ENCODE data around the gene UNC13D.

The UNC13D gene

GRCh38 chr17:75821552-75821951 lies 22.7 kb downstream of the UNC13D start:
- no peak for ATAC-seq
- TF ChIP-seq PPARA (CRISPR knock-in tag; IDR thresholded peaks at IDR 0.05; ENCODE audit: borderline replicate concordance) = no peak
- no peak for TF ChIP-seq POU6F1 (CRISPR knock-in tag; IDR thresholded peaks at IDR 0.05; ENCODE audit: borderline replicate concordance, low read depth)
- no peak for TF ChIP-seq CSDC2 (CRISPR knock-in tag; IDR thresholded peaks at IDR 0.05)
- TF ChIP-seq ZNF70 (CRISPR knock-in tag; IDR thresholded peaks at IDR 0.05) = no peak
- no peak for TF ChIP-seq GLIS3 (CRISPR knock-in tag; IDR thresholded peaks at IDR 0.05)
- no peak for TF ChIP-seq RARB (CRISPR knock-in tag; IDR thresholded peaks at IDR 0.05)
- TF ChIP-seq ZC3H10 (CRISPR knock-in tag; IDR thresholded peaks at IDR 0.05) = no peak
- no peak for TF ChIP-seq ARNTL (CRISPR knock-in tag; IDR thresholded peaks at IDR 0.05; ENCODE audit: borderline replicate concordance, low read depth)
- TF ChIP-seq SNAI2 (CRISPR knock-in tag; IDR thresholded peaks at IDR 0.05) = no peak
- no peak for TF ChIP-seq PATZ1 (CRISPR knock-in tag; IDR thresholded peaks at IDR 0.05; ENCODE audit: borderline replicate concordance)
- no peak for TF ChIP-seq ZNF8 (CRISPR knock-in tag; IDR thresholded peaks at IDR 0.05)
- TF ChIP-seq CREB5 (CRISPR knock-in tag; IDR thresholded peaks at IDR 0.05; ENCODE audit: low read depth) = no peak
- no peak for TF ChIP-seq TSHZ2 (CRISPR knock-in tag; IDR thresholded peaks at IDR 0.05)

- TF ChIP-seq ARNTL (CRISPR knock-in tag; IDR thresholded peaks at IDR 0.05; ENCODE audit: borderline replicate concordance, low read depth) (no peak), ZC3H10 (CRISPR knock-in tag; IDR thresholded peaks at IDR 0.05) (no peak), CSDC2 (CRISPR knock-in tag; IDR thresholded peaks at IDR 0.05) (no peak), BACH2 (CRISPR knock-in tag; IDR thresholded peaks at IDR 0.05; ENCODE audit: borderline replicate concordance) (no peak), ESRRG (CRISPR knock-in tag; IDR thresholded peaks at IDR 0.05) (no peak), RARB (CRISPR knock-in tag; IDR thresholded peaks at IDR 0.05) (no peak), OSR1 (CRISPR knock-in tag; IDR thresholded peaks at IDR 0.05) (no peak), PATZ1 (CRISPR knock-in tag; IDR thresholded peaks at IDR 0.05; ENCODE audit: borderline replicate concordance) (no peak), ISL1 (CRISPR knock-in tag; IDR thresholded peaks at IDR 0.05) (no peak), SNAI2 (CRISPR knock-in tag; IDR thresholded peaks at IDR 0.05) (no peak), GLIS3 (CRISPR knock-in tag; IDR thresholded peaks at IDR 0.05) (no peak), TCF4 (CRISPR knock-in tag; IDR thresholded peaks at IDR 0.05; ENCODE audit: borderline replicate concordance) (no peak), PPARA (CRISPR knock-in tag; IDR thresholded peaks at IDR 0.05; ENCODE audit: borderline replicate concordance) (no peak), POU6F1 (CRISPR knock-in tag; IDR thresholded peaks at IDR 0.05; ENCODE audit: borderline replicate concordance, low read depth) (no peak), ZNF70 (CRISPR knock-in tag; IDR thresholded peaks at IDR 0.05) (no peak), CSRNP3 (CRISPR knock-in tag; IDR thresholded peaks at IDR 0.05) (no peak)
- no peak for ATAC-seq
Observed at GRCh38 chr17:75820094-75821080, 23.8 kb downstream of the UNC13D start.

Data from SK-N-SH treated with all-trans-retinoic acid at 6 μM for 48 hours (cell line).